ENCODE results near the gene DOCK4. TPM values are rescaled to one million over a fixed set of nuclear protein-coding genes. Genes with fewer than 3 reads are reported as not detected.

The DOCK4 gene
- total RNA-seq, 1 donor from 2014 or later = 18.5 TPM

DNA sequence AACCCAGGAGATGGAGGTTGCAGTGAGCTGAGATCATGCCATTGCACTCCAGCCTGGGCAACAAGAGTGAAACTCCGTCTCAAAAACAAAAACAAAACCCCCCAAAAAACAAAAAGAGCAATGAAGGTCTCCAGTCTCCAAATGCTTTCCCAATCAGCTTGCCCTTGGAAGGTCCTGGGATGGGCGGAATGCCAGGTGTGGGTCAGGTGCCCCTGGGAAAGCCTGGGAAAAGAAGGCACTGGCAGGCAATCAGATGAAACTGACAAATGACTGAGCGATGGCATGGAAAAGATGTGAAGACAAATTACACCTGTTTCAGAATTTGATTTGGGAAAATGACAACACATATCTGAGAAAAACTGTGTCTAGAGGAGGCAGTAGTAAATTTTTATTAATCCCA is 433.5 kb downstream of the DOCK4 start:
- intact Hi-C loops (cut with DNase I) = no loop called here
- DNase-seq (ENCODE audit: low spot score) = no peak

DNA sequence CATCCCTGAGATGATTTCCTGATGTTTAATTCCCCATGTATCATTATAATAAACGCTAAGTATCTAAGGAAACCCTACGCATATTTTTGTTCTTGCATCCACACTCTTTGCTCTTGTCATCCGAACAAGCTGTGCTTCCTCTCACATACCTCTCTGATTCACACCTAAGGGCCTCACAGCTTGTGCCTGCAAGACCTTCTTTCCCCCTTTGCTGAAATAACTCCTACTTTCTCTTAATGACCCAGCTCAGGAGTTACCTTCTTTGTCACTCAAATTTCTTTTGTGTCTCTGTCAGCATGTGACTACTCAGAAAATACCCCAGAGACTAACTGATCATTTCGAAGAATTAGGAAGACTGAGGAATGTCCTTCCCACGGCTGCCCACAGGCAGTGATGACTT is 434.6 kb downstream of the DOCK4 start:
- intact Hi-C loops (cut with DNase I) = no loop called here
- DNase-seq (ENCODE audit: low spot score) = no peak

DNA sequence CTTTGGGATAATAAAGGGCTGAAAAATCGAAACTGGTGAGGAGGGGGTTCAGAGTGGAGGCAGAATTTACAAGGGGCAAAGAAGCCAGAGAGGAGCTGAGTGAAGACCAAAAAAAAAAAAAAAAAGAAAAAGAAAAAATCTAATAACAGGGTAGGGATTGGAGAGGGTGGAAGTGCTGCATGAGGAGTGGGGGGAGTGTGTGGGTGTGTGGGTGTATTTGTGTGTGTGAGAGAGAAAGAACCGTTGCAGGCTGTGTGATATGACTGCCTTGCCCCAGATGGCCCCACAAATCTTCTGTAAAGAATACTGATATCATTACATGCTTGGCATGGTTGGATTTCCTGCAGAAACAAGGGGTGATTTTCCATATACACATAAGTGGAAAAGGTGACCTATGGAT is 436.1 kb downstream of the DOCK4 start:
- no peak for DNase-seq (ENCODE audit: low spot score)
- intact Hi-C loops (cut with DNase I) = no loop called here

GRCh38 chr7:111765751-111766643 is 440.2 kb downstream of the DOCK4 start:
- intact Hi-C loops (cut with DNase I) = no loop called here
- DNase-seq (ENCODE audit: low spot score) = no peak

DNA sequence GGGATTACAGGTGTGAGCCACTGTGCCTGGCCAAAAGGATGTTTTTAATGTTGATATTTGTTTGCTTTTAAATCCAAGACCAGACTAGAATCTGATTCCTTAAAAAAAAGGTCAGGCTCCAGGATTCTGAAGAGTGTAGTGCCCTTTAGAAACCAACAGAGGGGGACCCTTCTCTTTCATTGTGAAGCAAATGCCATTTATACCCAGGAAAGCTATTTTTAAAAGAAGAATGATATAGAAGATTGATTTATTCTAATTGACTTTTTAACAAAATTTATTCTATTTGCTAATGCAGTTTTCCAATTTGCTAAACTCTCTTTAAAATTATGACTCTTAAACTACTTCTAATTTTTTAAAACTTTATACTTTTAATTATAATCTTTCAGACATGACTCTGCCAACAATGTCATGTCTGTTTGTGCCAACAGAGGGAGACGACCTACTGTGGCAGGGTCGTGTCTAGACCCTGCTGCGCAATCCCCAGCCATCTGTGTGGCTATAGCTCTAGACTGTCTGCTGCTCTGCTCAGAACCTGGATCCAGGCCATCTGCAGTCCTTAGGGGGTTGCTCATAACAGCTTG is 442.9 kb downstream of the DOCK4 start:
- no peak for DNase-seq (ENCODE audit: low spot score)
- intact Hi-C loops (cut with DNase I) = no loop called here

DNA sequence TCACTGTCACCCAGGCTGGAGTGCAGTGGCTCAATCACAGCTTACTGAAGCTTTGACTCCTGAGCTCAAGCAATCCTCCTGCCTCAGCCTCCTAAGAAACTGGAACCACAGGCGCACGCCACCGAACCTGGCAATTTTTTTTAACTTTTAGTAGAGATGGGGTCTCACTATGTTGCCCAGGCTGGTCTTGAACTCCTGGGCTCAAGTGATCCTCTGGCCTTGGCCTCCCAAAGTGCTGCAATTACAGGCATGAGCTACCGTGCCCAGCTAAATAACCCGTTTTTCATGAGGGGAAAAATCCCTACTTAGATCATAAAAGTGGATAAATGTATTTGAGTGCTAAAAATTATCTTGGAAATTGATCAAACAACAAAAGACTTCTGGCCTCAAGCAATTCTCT is 443.4 kb downstream of the DOCK4 start:
- intact Hi-C loops (cut with DNase I) = no loop called here

GRCh38 chr7:111762211-111762610 is 444.0 kb downstream of the DOCK4 start:
- DNase-seq (ENCODE audit: low spot score) = no peak
- intact Hi-C loops (cut with DNase I) = no loop called here

More for the DNA sequence above, 443.4 kb downstream of the DOCK4 start:
- no peak for DNase-seq (ENCODE audit: low spot score)

DNA sequence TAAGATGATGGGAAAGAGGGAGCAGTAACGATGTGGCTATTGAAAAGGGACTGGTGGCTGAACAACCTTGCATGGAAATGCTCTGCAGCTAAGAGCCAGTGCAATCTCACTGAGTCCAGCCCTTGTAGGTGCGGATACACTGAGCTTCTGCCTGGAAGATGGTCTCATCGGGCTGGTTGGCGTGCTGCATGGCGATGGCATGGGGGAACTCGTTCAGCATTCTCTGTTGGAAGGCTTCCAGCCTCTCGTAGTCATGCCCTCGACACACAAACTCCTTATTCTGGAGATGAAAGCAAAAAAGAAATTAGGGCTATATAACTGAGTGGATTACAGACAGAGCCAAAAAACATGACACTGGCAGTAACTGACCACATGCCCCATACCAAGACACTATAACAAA is 446.2 kb downstream of the DOCK4 start:
- no peak for DNase-seq (ENCODE audit: low spot score)
- intact Hi-C loops (cut with DNase I) = no loop called here

DNA sequence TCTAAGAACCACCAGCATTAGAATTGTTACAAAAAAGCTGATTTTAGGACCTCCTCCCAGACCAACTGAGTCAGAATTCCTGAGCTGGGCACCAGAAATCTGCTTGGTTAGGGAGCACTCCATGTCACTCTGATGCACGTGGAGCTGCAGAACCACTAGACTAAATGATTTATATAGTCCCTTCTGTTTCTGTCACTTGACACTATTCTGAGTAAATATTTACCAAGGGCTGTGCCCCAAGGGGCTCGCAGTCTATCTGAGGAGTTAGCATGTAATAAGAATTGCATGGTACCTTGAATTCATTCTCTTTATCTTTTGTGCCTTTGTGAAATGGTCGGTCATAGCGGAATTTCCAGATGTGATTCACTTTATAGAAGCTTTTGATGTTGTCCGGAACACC is 447.9 kb downstream of the DOCK4 start:
- DNase-seq (ENCODE audit: low spot score) = no peak
- intact Hi-C loops (cut with DNase I) = loop anchor here (5.0 kb wide), 2 partner anchors 99 to 654 kb away; no protein-coding TSS in a partner anchor

DNA sequence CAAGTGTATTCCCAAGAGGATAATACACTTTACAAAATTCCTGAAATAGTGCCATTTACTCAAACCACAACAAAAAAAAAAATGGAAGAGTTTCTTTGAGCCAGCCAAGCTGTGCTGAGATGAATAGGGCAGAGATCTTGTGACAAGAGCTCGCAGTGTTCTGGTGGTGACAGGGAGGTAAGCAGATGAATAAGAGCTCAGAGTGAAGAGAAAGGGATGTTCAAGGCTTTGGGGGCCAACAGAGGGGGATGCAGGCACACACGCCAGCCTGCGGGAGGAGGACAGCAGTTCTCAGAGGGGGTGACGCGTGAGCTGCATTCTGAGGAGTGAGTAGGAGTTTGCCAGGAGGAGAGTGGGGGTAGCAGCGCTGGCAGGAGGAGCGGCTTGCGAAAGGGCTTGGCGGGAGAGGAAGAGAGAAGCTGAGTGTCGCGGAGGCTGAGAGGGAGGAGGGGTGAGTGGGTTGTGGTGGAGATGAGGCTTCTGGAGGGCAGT is 449.5 kb downstream of the DOCK4 start:
- intact Hi-C loops (cut with DNase I) = loop anchor here (5.0 kb wide), 2 partner anchors 101 to 656 kb away; no protein-coding TSS in a partner anchor
- no peak for DNase-seq (ENCODE audit: low spot score)

DNA sequence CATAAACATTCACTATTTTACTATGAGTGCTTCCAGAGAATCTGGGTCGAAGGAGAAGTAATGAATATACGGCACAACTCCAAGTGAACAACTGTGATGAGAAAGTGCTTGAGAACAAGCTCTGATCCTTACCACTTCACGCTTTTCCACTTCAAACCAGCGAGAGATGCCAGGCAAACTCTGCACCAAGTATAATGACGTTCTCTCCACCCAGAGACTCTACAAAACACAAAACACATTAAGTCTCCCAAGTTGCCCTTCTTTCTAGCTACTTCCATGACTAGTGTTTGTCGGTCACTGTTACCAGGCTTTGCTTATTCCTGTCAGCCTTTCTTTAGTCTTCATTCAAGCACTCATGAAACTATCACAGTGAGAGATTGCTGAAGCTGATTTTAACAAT is 450.8 kb downstream of the DOCK4 start:
- no peak for DNase-seq (ENCODE audit: low spot score)
- intact Hi-C loops (cut with DNase I) = loop anchor here (5.0 kb wide), 2 partner anchors 102 to 657 kb away; no protein-coding TSS in a partner anchor

DNA sequence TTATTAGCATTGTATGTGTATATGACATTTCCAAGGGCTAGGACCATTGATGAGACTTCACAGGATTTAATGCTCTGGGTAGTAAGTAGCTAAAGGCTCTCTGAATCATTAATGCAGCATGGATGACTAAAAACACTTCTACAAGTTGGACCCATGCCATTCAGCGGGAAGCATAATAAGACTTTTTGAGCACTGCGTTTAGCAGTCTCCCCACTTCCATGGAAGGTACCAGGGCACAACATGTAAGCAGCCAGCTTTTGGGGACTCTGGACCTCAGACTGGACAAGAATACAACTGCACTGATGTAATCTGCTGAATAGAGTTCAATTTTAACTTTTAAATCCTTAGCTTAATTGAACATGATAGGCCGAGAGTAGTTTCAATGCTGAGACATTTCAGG is 452.2 kb downstream of the DOCK4 start:
- no peak for DNase-seq (ENCODE audit: low spot score)
- intact Hi-C loops (cut with DNase I) = no loop called here

- DNase-seq (ENCODE audit: low spot score) = no peak
- intact Hi-C loops (cut with DNase I) = no loop called here
Measured at GRCh38 chr7:111752022-111752582, 454.1 kb downstream of the DOCK4 start.

- intact Hi-C loops (cut with DNase I) = no loop called here
Measured at GRCh38 chr7:111750878-111751277, 455.3 kb downstream of the DOCK4 start.

GRCh38 chr7:111750228-111750627 is 456.0 kb downstream of the DOCK4 start:
- no peak for DNase-seq (ENCODE audit: low spot score)
- intact Hi-C loops (cut with DNase I) = no loop called here

More at GRCh38 chr7:111750878-111751277, 455.3 kb downstream of the DOCK4 start:
- no peak for DNase-seq (ENCODE audit: low spot score)

DNA sequence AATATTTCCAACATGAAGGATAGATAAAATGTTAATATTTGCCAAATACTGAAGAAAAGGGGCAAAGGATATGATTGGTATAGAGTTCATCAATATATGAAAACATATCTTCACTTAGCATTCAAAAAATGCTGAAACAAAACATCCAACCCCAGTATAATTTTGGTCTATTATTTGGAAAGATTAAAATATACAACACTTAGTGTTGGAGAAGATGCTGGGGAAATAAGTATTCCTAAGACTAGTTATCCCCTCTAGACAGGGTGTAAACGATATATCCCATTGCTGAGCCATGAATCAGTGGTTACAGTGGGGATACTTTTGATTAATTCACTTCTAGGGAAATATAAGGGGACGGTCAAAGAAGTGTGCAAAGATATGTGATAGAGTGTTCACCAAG is 456.6 kb downstream of the DOCK4 start:
- intact Hi-C loops (cut with DNase I) = loop anchor here (10.0 kb wide), 1 partner anchor 745 kb away; no protein-coding TSS in a partner anchor
- DNase-seq (ENCODE audit: low spot score) = no peak

DNA sequence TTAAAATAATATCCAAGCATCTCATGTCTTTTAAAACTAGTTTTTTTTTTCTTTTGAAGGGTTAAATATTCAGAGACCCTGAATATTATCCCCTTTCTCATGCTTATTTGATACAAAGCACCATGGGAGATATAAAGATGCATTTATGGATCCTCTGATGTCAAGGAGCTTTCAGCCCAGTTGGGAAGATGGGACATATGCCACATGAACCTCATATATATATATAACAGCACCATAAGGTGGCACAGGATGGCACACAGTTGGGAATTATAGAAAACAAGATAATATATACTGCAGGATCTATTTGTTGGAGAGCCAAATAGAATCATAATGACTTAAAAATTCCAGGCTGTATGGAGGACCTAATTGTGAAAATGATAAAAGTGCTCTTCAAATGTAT is 458.5 kb downstream of the DOCK4 start:
- no peak for DNase-seq (ENCODE audit: low spot score)
- intact Hi-C loops (cut with DNase I) = loop anchor here (10.0 kb wide), 1 partner anchor 747 kb away; no protein-coding TSS in a partner anchor

DNA sequence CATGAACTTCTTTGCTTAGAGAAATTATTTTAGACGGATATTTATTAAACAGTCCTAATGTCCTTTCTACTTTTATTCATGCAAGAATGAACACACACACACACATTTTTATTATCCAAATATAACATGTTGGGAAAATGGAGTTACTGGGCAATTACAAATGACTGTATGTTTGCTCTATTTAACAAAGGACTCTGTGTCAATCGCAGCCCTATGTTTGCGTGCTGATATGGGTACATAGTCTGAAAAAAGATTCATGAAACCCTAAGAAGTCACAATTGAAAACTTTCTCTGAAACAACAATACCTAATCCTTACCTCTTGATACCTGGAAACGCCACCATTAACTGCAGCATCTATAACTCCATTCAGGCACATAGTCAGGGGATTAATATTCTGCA is 459.2 kb downstream of the DOCK4 start:
- DNase-seq (ENCODE audit: low spot score) = no peak
- intact Hi-C loops (cut with DNase I) = loop anchor here (10.0 kb wide), 1 partner anchor 748 kb away; no protein-coding TSS in a partner anchor

- DNase-seq (ENCODE audit: low spot score) = no peak
- intact Hi-C loops (cut with DNase I) = loop anchor here (10.0 kb wide), 1 partner anchor 750 kb away; no protein-coding TSS in a partner anchor
Measured at GRCh38 chr7:111744501-111745155, 461.6 kb downstream of the DOCK4 start.
